DOHH2 (cell line): ENCODE results near the gene STATH.
"Not testable (repeated sequence)": the region's sequence is repeated elsewhere in the genome, so short reads cannot be mapped to it uniquely, and the experiment has no call there.

Experiments used
- H3F3A ChIP-seq: fragments of 200-600 bp; sonication (generic), shearing (Covaris generic); 2 replicates; pipeline ENCODE4 v1.6.0; 2016; ENCODE audit warnings: antibody characterized with exemption, mild to moderate bottlenecking; ENCODE audit not compliant: control insufficient read depth, insufficient read depth
- H3K27ac ChIP-seq: fragments of 200-600 bp; sonication (generic); 2 replicates; pipeline ENCODE4 v1.5.1; 2014; ENCODE audit warnings: low read depth, mild to moderate bottlenecking, low read length, moderate library complexity
- H3K27me3 ChIP-seq: fragments of 200-600 bp; sonication (generic); 2 replicates; pipeline ENCODE4 v1.6.1; 2014; ENCODE audit warnings: mild to moderate bottlenecking, low read length, mixed read lengths; ENCODE audit not compliant: control insufficient read depth
- H3K36me3 ChIP-seq: fragments of 200-600 bp; sonication (generic); 2 replicates; pipeline ENCODE4 v1.6.1; 2014; ENCODE audit warnings: mild to moderate bottlenecking, low read length, moderate library complexity, mixed read lengths; ENCODE audit not compliant: control insufficient read depth
- H3K4me1 ChIP-seq: fragments of 200-600 bp; sonication (generic); 2 replicates; pipeline ENCODE4 v1.6.1; 2014; ENCODE audit warnings: mild to moderate bottlenecking, low read length, mixed read lengths; ENCODE audit not compliant: control insufficient read depth
- H3K4me2 ChIP-seq: fragments of 200-600 bp; sonication (generic); 2 replicates; pipeline ENCODE4 v1.6.0; 2014; ENCODE audit warnings: mild to moderate bottlenecking, low read length, moderate library complexity
- H3K4me3 ChIP-seq: fragments of 200-600 bp; sonication (generic); 2 replicates; pipeline ENCODE4 v1.5.1; 2014; ENCODE audit warnings: mild to moderate bottlenecking, low read length, mixed read lengths
- H3K79me2 ChIP-seq: fragments of 200-600 bp; sonication (generic); 2 replicates; pipeline ENCODE4 v1.6.1; 2014; ENCODE audit warnings: mild to moderate bottlenecking, low read length, mixed read lengths; ENCODE audit not compliant: control insufficient read depth
- H3K9me2 ChIP-seq: fragments of 200-600 bp; sonication (generic); replicated peaks from 2 replicates; pipeline ENCODE4 v1.6.1; 2014; ENCODE audit warnings: mild to moderate bottlenecking, low read length, mixed read lengths; ENCODE audit not compliant: control insufficient read depth
- H3K9me3 ChIP-seq: fragments of 200-600 bp; sonication (generic); 2 replicates; pipeline ENCODE4 v1.6.1; 2014; ENCODE audit warnings: antibody characterized with exemption, low read length, mixed read lengths; ENCODE audit not compliant: control insufficient read depth, insufficient read depth
- H4K20me1 ChIP-seq: fragments of 200-600 bp; sonication (generic); 2 replicates; pipeline ENCODE4 v1.6.0; 2014; ENCODE audit warnings: low read depth, mild to moderate bottlenecking, antibody characterized with exemption, low read length, moderate library complexity; ENCODE audit not compliant: control insufficient read depth, insufficient read depth
- EZH2phosphoT487 ChIP-seq: fragments of 200-600 bp; sonication (generic); IDR thresholded peaks from 2 replicates; pipeline ENCODE4 v1.6.1; 2017; ENCODE audit warnings: borderline replicate concordance, mild to moderate bottlenecking, antibody characterized with exemption, low read length, moderate library complexity, mixed read lengths
- TF ChIP-seq, protein P1 (sequence below): fragments of 200-600 bp; sonication (generic); IDR thresholded peaks from one replicate; pipeline ENCODE4 v1.5.1; 2014; ENCODE audit warnings: antibody characterized with exemption, mild to moderate bottlenecking, low read depth, low read length; ENCODE audit not compliant: poor library complexity, severe bottlenecking

The STATH gene

DNA sequence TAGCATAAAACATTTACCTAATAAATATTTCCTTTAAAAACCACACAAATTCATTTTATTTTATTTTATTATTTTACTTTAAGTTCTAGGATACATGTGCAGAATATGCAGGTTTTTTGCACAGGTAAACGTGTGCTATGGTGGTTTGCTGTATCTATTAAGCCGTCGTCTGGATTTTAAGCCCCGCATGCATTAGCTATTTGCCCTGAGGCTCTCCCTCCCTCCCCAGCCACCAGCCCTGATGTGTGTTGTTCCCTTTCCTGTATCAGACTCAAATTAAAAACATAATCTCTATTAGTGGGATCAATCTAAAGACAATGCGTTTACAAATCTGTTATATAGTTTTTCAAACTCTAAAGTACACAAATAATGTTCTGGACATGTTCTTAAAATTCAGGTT lies 31.2 kb downstream of the STATH start:
- Histone ChIP-seq H3K9me3 (no peaks in the 10 kb centered on the region), H4K20me1 (no peaks in the 10 kb centered on the region), H3K36me3 (no peaks in the 10 kb centered on the region), H3K4me2 (no peak overlapping the region), H3F3A (no peaks in the 10 kb centered on the region), H3K79me2 (no peaks in the 10 kb centered on the region), H3K27me3 (no peaks in the 10 kb centered on the region), H3K9me2 (no peaks in the 10 kb centered on the region), H3K4me1 (no peaks in the 10 kb centered on the region), H3K4me3 (no peak overlapping the region), H3K27ac (no peak overlapping the region)
- no peak for TF ChIP-seq EZH2phosphoT487
- TF ChIP-seq, protein P1, sequence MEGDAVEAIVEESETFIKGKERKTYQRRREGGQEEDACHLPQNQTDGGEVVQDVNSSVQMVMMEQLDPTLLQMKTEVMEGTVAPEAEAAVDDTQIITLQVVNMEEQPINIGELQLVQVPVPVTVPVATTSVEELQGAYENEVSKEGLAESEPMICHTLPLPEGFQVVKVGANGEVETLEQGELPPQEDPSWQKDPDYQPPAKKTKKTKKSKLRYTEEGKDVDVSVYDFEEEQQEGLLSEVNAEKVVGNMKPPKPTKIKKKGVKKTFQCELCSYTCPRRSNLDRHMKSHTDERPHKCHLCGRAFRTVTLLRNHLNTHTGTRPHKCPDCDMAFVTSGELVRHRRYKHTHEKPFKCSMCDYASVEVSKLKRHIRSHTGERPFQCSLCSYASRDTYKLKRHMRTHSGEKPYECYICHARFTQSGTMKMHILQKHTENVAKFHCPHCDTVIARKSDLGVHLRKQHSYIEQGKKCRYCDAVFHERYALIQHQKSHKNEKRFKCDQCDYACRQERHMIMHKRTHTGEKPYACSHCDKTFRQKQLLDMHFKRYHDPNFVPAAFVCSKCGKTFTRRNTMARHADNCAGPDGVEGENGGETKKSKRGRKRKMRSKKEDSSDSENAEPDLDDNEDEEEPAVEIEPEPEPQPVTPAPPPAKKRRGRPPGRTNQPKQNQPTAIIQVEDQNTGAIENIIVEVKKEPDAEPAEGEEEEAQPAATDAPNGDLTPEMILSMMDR: no peak

GRCh38 chr4:70028159-70028558 lies 32.4 kb downstream of the STATH start, which contains the start of gene HTN3:
Gene HTN3, plus strand, starts transcription at chr4:70028459. Its CDS starts 2,282 bp downstream, at chr4:70030741.
- H3K9me2 ChIP-seq, H3K4me3 ChIP-seq, H3K27me3 ChIP-seq: not testable (repeated sequence)

GRCh38 chr4:70037559-70037958 lies 41.8 kb downstream of the STATH start:
- not testable (repeated sequence) for H3K27ac ChIP-seq, H3K27me3 ChIP-seq, H4K20me1 ChIP-seq, H3F3A ChIP-seq, H3K9me3 ChIP-seq, H3K4me1 ChIP-seq, H3K4me3 ChIP-seq, H3K9me2 ChIP-seq, H3K79me2 ChIP-seq, H3K36me3 ChIP-seq, H3K4me2 ChIP-seq

More at GRCh38 chr4:70028159-70028558, 32.4 kb downstream of the STATH start, which contains the start of gene HTN3:
- not testable (repeated sequence) for H3F3A ChIP-seq, H3K9me3 ChIP-seq, H3K4me2 ChIP-seq, H3K4me1 ChIP-seq, H3K27ac ChIP-seq, H3K36me3 ChIP-seq, H4K20me1 ChIP-seq, H3K79me2 ChIP-seq

GRCh38 chr4:70039928-70040327 lies 44.2 kb downstream of the STATH start:
- not testable (repeated sequence) for H3K9me2 ChIP-seq, H4K20me1 ChIP-seq, H3K27ac ChIP-seq, H3F3A ChIP-seq, H3K4me1 ChIP-seq, H3K9me3 ChIP-seq, H3K4me2 ChIP-seq, H3K79me2 ChIP-seq, H3K4me3 ChIP-seq, H3K27me3 ChIP-seq, H3K36me3 ChIP-seq

GRCh38 chr4:70041652-70042286 lies 46.0 kb downstream of the STATH start:
- Histone ChIP-seq H3K4me2 (no peak overlapping the region), H3K79me2 (no peaks in the 10 kb centered on the region), H3K9me2 (no peaks in the 10 kb centered on the region), H3K27ac (no peak overlapping the region), H3K4me3 (no peak overlapping the region), H3F3A (no peaks in the 10 kb centered on the region), H3K27me3 (no peaks in the 10 kb centered on the region), H3K9me3 (no peaks in the 10 kb centered on the region), H4K20me1 (no peaks in the 10 kb centered on the region), H3K4me1 (no peaks in the 10 kb centered on the region), H3K36me3 (no peaks in the 10 kb centered on the region)
- TF ChIP-seq, protein P1: no peak
- TF ChIP-seq EZH2phosphoT487: no peak

- H3K4me1 ChIP-seq, H3F3A ChIP-seq, H3K36me3 ChIP-seq, H3K27me3 ChIP-seq, H3K9me2 ChIP-seq, H3K4me3 ChIP-seq, H3K27ac ChIP-seq, H4K20me1 ChIP-seq, H3K79me2 ChIP-seq, H3K4me2 ChIP-seq, H3K9me3 ChIP-seq: not testable (repeated sequence)
Measured at GRCh38 chr4:70050138-70050537, 54.4 kb downstream of the STATH start, which contains the start of gene HTN1. Gene HTN1, plus strand, starts transcription at chr4:70050438. Its CDS starts 2,639 bp downstream, at chr4:70053077.
